SKM-1 (cell line): Measurements from ENCODE around the gene GIPC3.
A peak's percentile ranks its signal among the peaks of the same experiment; 100 is the strongest.

Source experiments
- DNase-seq: peaks from one replicate; lab custom pipeline; 2025; ENCODE audit not compliant: unreplicated experiment; lab: John Stamatoyannopoulos, UW

The GIPC3 gene, protein sequence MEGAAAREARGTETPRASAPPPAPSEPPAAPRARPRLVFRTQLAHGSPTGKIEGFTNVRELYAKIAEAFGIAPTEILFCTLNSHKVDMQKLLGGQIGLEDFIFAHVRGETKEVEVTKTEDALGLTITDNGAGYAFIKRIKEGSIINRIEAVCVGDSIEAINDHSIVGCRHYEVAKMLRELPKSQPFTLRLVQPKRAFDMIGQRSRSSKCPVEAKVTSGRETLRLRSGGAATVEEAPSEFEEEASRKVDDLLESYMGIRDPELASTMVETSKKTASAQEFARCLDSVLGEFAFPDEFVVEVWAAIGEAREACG

DNA sequence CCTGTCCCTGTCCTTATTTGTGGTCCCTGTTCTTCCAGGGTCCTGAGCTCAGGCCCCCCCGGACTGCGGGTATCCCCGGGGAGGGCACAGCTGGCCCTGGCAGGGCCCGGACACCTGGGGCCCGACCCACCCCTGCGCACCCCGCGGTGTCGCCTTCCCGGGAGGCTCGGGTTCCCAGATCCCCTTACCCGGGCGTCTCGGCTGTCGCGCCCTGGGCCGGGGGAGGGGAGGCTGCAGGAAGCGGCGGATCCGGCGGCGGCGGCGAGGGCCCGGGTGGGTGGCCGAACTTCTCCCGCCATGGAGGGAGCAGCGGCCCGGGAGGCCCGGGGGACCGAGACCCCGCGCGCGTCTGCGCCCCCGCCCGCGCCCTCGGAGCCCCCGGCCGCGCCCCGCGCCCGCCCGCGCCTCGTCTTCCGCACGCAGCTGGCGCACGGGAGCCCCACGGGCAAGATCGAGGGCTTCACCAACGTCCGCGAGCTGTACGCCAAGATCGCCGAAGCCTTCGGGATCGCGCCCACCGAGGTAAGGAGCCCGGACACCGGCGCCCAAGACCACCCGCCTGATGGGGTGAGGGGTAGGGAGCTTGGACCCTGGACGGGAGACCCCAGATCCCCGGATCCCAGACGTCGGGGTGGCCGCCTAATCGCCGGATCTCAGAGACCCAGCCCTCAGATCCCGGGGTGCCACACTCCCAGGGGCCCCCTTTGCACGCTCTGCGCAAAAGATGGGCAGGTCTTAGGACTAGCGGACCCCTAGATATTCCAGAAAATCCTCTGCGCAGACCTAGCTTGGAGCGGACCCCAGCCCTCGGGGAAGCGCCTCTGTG is at the start of gene GIPC3:
Gene GIPC3, plus strand, starts transcription at position 178 of the 826 bp plus-strand sequence. Its CDS starts 120 bp downstream, at position 298.
- DNase-seq = no peak

DNA sequence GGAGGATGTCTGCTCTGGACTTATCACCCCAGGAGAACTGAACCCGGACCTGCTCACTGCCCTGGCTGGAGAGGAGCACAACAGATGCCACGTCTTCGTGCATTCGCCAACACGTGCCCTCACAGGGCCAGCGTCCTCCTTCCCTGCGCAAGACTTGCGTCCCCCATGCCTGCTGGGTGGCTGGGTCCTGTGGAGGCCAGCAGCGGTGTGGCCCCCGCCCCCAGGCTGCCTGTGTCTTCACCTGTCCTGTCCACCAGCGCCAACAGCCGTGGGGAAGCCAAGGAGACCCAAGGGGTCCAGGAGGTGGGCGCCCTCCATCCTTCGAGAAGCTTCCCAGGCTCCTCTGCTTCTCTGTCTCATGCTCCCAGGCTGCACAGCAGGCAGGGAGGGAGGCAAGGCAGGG is 49.7 kb upstream of the GIPC3 start:
- DNase-seq = no peak

DNA sequence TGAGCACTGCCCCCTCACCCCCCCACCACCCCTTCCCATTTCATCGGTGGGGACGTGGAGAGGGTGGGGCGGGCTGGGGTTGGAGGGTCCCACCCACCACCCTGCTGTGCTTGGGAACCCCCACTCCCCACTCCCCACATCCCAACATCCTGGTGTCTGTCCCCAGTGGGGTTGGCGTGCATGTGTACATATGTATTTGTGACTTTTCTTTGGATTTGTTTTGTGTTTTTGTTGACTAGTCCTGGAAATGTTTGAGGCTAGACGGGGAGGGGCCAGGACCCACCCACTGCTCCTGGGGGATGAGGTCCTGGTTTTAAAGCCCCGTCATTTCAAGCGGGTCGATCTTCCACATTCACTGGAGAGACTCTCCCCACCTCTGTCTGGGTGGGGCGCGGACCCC is 49.3 kb upstream of the GIPC3 start:
- no peak for DNase-seq

DNA sequence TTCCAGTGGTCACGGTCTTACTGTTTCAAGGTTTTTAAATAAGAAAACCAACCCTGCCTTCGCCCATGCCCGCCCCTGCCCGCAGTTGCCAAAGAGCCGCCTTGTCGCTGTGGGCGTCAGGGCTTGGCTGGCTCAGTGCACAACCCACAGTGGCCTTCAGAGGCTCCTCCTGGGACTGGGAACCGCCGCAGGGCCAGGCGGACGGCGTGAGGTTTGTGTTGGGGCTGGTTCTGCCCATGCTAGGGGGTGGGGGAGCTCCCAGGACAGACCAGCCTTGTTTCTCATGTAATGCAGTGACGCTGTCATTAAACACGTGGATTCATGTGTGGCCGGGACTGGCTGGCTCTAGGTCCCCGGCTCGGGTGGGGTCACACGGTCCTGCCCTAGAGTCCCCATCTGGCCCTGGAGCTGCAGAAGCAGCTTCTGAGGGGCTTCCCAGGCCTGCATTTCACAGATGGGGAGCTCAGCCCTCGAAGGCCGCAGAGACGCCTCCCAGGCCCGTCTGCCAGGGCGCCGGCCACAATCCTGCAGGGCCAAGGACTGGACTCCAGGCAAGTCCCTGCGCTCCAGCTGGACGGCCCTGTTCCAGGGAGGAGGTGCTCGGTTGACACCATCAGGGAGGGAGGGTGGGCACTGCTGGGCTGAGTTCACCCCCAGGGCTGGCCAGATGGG is 48.7 kb upstream of the GIPC3 start:
- DNase-seq = no peak

DNA sequence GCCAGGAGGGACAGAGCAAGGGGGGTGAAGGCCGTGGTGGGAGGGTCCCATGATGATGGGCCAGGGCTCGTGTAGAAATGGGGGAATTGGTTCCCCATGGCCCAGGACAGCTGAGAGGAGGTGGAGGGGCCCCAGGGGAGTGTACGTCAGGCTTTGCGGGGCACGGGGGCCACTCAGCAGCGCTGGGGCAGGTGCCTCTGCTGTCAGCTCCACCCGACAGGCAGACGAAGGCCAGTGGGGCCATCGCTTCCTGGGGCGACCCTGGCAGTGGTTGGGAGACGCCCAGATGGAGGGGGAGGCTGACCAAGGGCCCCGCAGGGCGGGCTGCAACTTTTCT is 48.2 kb upstream of the GIPC3 start:
- DNase-seq = no peak

DNA sequence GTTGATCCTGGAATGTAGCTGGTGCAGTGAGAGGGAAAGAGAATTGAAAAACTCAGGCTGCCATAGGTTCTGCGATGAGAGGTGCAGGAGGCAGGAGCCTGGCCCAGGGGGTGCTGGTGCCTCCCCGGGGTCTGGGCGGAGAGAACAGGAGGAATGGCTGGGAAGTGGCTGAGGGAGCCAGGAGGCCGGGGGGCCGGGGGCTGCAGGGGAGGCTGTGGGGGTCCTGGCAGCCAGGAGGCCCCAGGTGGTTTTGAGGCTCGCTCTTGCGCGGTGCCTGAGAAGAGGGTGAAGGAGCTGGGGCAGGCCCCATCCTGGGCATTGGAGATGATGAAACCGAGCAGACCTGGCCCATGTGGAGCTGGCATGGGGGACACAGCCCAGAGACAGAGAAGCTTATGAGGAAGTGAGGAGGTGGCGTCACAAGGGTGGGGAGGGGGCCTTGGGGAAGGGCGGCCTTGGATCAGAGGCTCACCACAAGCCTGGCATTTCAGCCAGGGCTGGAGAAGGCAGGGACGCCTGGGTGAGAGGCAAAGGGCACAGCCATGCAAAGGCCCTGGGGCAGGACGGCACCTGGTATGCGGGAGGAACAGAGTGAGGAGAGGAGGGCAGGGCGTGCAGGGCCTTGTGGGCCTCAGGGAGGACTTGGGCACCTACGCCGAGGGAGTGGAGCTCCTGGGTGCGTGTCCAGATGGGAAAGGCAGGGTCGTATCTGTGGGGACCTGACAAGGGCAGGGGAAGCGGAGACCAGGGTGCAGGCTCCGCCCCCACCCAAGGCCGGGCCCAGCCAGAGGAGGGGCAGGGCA is 47.6 kb upstream of the GIPC3 start:
- no peak for DNase-seq

DNA sequence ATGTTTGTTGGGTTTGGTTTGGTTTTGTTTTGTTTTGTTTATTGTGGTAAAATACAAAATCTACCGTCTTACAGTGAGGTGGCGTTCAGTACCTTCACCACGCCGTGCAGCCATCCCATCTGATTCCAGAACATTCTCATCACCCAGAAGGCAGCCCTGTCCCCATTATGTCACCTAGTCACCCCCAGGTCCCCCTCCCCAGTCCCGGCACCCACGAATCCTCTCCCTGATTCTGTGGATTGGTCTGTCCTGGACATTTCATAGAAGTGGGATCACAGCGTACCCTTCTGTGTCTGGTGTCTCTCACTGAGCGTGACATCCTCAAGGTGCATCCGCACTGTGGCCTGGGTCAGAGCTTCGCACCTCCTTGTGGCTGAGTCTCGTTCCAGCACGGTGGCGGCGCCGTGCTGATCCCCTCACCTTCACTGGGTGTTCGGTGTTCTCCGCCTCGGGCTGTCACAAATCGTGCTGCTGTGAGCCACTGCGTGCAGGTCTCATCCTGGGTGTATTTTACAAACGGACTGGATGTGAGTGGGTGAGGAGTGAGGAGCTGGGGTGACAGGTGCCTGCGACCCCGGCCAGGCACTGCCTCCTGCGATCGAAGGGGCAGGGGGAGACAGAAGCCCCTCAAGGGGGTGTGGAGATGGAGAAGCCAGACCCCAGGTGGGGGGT is 46.9 kb upstream of the GIPC3 start:
- no peak for DNase-seq

DNA sequence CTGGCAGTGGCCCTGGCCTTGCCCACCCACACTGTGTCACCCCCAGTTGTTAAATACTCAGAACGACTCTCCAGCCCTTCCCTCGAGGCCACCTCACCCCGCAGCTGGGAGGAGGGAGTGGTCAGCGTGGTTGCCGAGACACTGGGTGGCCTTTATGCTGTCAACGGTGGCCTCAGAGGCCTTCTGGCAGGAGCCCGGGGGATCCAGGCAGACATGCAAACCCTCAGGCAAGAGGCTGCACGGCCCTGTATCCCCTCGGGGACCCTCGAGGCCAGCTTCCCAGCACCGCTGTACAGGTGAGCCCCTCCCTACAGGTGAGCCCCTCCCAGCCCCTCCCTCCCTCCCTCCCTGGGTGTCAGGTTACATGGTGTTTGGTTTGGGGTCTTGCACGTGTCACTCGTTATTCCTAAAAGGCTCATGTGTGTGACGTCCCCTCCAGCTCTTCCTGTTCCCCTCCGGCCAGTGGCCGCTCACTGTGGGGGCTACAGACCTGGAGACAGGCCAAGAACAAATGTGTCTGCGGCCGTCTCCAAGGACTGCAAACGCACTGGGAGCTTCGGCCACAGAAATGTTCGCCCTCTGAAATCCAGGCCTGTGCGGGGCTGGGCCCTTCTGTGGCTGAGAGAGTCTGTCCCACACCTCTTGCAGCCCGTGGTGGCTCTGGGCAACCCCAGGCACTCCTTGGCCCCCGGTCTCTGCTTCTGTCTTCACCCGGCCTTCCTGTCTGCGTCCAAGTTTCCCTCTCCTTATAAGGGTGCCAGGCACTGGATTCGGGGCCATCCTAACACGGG is 46.1 kb upstream of the GIPC3 start, which contains the start of gene TEKTIP1:
Gene TEKTIP1, plus strand, starts transcription at position 210 of the 791 bp plus-strand sequence. Its CDS starts 4 bp downstream, at position 214.
- DNase-seq = no peak

DNA sequence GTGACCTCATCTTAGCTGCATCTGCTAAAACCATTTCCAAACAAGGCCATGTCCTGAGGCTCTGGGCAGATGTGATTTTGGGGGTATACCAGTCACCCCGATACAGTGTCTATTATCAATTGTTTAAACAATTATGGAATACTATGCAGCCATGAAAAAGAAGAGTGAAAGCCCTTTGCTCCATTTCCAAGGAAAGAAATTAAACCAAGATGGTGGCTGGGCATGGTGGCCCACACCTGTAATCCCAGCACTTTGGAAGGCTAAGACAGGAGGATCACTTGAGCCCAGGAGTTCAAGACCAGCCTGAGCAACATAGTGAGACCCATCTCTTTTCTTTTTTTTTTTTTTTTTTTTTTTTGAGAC is 45.5 kb upstream of the GIPC3 start:
- DNase-seq = no peak

DNA sequence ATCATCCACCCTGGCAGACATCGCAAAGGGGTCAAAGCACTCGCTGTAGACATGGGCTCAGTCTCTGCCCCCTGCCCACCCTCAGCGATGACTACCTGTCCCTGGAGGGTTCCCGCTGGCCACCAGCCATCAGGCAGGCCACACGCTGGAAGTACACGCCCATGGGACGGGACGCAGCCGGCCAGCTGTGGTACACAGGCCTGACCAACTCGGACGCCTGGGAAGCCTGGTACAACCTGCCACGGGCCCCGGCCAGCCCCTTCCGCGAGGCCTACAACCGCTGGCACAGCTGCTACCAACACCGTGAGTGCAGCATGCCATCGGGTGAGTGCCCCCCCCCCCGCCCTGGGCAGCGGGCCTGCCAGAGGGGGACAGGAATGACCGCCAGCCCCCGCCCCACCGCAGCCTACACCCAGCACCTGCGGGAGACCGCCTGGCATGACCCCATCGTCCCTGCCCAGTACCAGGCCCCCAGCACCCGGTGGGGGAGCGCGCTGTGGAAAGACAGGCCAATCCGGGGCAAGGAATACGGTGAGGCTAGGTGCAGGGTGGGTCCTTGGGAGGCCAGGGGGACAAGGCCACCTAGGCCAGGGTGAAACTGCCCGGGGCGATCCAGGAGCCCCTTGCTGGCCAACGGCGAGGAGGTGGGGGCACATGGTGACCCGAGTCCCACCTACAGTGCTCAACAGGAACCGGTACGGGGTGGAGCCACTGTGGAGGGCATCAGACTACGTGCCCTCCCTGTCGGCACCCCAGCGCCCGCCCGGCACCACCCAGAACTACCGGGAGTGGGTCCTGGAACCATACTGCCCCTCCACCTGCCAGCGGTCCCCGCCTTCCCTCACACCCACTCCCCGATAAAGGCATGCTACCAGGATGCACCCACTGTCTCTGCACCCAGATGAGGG is 41.9 kb upstream of the GIPC3 start:
- DNase-seq = no peak

DNA sequence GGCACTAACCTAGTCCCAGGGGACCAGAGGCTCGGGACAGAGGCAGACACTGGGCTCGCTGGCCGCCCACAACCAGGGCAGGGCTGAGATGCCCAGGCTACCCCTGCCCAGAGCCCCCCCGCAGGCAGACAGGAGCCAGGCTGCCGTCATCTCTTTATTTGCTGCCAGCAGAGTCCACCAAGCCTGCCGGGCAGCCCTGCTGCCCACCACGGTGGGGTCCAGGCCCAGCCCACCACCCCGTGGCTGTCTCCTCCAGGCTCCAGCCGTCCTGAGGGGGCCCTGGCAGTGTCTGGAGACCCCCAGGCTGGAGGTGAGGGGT is 41.3 kb upstream of the GIPC3 start:
- no peak for DNase-seq

DNA sequence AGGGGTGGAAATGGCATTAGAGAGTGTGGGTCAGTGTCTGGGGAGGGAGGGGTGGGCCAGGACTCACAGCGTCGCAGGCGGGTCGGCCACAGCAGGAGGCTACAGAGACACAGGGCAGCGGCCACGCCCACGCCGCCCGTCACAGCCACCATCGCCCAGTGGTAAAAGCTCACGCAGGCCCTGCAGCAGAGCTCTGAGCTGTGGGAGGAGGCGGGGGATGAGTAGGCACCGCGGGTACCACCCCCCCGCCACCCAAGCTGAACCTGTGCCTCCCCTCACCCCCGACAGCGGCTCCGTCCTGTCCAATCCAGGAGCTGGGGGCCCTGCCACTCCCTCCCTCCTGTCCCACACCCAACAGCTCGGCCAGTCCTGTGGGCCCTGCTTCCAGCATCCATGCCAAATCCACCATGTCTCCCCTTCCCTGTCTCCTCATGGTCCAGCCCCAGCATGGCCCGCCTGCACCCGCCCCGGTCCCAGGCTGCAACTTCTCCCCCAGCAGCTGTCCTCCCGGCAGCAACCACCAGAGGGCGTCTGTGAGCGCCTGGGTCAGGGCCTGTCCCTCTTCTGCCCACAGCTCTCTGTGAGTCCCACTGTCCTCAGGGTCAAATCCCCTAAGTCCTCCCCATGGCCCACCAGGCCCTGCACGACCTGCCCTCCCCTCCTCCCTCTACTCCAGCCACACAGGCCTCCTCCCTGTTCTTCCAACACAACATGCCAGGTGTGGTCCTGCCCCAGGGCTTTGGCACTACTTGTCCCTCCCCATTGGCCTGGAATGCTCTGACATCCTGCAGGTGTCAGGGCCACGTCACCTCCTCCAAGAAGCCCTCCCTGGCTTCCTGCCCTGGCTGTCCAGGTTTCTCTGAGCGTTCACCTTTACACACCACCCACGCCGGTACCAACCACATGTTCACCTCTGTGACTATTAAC is 40.3 kb upstream of the GIPC3 start:
- DNase-seq = peak; percentile 45

DNA sequence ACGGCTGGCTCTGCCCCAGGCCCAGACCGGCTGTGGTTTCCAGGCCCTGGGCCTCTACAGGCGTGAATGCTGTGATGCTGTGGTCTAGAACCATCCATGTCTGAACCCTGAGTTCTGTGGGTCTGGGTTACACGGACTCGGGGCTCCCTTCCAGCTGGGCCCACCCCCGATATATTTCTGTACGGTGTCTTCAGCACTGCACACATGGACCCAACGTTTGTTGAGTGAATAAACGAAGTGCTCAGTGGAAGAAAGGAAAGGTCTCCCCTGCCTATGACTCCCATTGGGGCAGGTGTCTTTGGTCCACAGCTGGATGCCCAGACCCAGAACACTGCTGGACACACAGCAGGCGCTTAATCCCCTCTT is 39.6 kb upstream of the GIPC3 start:
- DNase-seq = no peak

DNA sequence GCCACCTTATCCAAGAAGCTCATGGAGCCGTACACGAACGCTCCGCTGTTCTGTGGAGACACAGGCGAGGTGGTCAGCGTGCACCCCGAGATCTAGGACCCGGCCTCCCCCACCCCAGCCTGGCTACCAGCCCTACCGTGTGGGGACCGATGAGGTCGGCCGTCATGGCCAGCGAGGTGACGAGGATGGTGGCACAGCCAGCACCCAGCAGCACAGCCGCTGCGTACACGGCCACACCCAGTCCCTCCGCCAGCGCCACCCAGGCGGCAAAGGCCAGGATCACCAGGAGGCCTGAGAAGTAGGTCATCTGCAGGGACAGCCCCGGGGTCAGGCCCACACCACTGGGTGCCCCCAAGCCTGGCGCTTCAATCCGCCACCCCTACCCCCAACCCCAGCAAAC is 39.2 kb upstream of the GIPC3 start:
- no peak for DNase-seq

DNA sequence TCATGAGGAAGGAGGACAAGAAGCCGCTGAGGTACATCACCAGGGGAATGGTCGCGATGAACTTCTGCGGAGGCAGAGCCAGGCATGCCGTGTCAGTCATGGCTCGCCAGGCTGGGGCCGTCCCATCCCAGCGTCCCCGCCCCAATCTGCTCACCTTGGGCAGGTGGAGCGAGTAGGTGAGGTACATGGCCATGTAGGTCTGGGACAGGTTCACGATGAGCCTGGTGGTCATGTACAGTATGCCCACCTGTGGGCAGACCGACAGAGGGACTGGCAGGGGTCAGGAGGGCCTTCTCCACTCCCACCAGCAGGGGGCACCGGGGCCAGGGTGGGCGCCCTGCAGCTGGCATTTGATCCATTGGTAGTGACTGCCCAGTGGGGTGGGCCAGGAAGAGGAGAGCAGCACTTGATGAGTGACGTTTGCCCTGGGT is 38.0 kb upstream of the GIPC3 start:
- no peak for DNase-seq

DNA sequence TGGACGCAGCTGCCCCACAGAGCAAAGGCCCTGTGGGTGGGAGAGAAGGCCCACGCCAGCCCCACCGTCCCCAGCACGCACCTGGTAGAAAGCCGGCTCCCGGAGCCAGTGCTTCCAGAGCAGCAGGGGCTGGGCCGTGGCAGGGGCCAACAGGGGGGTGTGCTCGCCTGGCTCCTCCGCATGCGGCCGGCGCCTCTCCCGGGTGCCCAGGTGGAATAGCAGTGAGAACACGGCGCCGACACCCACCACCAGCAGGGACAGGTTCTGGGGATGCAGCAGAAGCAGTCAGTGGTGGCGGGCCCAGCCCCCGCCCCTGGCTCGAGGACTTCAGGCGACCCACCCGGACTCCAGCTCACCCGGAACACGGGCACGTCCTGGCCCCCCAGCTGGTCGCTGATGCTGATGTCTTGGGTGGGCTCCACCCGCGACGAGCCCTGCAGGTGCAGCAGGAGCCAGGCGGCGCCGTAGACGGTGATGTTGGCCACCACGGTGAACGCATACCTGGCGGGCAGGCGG is 37.5 kb upstream of the GIPC3 start:
- DNase-seq = no peak

DNA sequence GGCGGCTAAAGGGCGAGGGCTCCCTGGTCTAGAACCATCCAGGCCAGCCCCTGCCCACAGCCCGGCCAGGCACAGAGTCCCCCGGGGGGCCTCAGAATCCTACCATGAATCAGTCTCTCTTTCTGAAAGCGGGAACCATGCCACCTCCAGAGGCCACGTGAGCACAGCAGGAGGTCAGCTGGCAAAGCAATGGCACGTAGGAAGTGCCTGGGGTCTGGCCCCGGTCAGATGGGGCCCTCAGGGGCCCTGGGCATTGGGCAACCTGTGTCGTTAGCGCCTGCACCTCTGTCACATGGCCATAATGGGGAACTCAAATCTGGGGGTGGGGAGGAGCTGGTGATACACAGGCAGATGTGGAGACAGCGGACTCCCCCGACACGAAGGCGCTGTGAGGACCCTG is 36.7 kb upstream of the GIPC3 start:
- DNase-seq = peak; percentile 81

DNA sequence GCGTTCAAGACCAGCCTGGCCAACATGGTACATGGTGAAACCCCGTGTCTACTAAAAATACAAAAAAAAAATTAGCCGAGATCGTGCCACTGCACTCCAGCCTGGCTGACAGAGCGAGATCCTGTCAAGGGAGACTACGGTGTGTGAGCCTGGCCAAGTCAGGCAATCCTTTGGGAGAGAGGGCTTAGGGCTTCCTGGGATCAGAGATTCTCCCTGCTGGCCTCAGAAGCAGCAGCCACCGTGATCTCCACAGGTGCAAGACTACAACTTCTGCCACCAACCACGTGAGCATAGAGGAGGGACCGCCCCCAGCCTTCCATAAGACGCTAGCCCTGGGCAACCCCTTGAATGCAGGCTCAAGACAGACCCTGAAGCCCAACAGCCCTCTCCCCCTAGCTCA is 35.5 kb upstream of the GIPC3 start:
- no peak for DNase-seq
